ENCODE data around the gene SLC35F4. TPM values are rescaled to one million over a fixed set of nuclear protein-coding genes. Genes with fewer than 3 reads are reported as not detected.

SLC35F4 gene
- total RNA-seq, 1 donor from 2014 or later = not detected

DNA sequence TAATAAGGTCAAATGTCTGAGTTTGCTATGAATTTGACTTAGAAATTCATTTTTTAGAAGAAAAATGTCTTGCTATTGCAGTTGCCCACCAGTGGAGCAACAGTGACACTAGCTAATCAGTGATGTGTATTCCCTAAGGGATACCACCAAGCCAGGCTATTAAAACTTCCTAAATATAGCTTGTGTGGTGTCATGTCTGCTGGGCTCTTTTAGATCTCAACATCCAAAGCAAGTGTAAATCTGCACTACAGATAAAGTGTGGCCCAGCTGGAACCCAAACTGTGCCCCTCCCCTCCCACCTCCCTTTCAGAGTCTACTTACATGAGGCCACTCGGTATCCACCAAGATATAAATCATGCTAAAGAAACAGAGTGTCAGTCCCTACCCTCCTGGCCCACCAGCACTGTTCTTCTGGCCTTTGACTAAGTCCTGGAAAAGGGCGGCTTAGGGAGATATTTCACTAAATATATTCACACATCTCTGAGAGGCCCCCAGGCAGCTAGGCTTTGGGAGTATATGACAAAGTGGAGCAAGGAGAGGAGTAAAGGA lies 53.8 kb downstream of the SLC35F4 start:
- no peaks in the 10 kb centered on the region for H3K9me3 ChIP-seq
- no peaks in the 10 kb centered on the region for H3K36me3 ChIP-seq
- intact Hi-C loops (cut with DNase I) = no loop called here
- ATAC-seq = no peak
- H3K27ac ChIP-seq = no peak overlapping the region
- no peak overlapping the region for H3K4me3 ChIP-seq
- H3K27me3 ChIP-seq (ENCODE audit: low read depth) = no peaks in the 10 kb centered on the region
- no peaks in the 10 kb centered on the region for H3K4me1 ChIP-seq
- DNase-seq = no peak
- TF ChIP-seq, protein P1, sequence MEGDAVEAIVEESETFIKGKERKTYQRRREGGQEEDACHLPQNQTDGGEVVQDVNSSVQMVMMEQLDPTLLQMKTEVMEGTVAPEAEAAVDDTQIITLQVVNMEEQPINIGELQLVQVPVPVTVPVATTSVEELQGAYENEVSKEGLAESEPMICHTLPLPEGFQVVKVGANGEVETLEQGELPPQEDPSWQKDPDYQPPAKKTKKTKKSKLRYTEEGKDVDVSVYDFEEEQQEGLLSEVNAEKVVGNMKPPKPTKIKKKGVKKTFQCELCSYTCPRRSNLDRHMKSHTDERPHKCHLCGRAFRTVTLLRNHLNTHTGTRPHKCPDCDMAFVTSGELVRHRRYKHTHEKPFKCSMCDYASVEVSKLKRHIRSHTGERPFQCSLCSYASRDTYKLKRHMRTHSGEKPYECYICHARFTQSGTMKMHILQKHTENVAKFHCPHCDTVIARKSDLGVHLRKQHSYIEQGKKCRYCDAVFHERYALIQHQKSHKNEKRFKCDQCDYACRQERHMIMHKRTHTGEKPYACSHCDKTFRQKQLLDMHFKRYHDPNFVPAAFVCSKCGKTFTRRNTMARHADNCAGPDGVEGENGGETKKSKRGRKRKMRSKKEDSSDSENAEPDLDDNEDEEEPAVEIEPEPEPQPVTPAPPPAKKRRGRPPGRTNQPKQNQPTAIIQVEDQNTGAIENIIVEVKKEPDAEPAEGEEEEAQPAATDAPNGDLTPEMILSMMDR (IDR thresholded peaks at IDR 0.05) = no peak

DNA sequence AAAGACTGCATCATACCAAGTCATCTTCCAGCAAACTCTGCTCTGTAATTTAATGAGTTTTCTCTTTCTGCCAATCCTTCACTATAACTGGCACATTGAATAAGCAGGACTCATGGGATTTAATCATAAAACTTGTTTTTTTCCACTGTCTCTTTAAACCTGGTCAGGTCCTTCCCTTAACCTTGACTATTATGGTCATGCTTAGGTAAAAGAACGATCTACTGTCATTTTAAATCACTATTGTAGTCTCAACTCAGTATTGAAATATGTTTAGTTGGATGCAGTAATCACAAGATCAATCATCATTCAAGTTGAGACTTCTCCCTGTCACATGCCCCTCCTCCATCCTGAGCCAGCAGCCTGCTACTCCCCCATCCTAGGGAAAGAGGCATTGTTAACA lies 56.1 kb downstream of the SLC35F4 start:
- ATAC-seq (no peak), DNase-seq (no peak)
- Histone ChIP-seq H3K27ac (no peak overlapping the region), H3K27me3 (ENCODE audit: low read depth) (no peaks in the 10 kb centered on the region), H3K36me3 (no peaks in the 10 kb centered on the region), H3K4me3 (no peak overlapping the region), H3K9me3 (no peaks in the 10 kb centered on the region), H3K4me1 (no peaks in the 10 kb centered on the region)
- TF ChIP-seq, protein P1 (IDR thresholded peaks at IDR 0.05) = no peak
- intact Hi-C loops (cut with DNase I) = no loop called here

DNA sequence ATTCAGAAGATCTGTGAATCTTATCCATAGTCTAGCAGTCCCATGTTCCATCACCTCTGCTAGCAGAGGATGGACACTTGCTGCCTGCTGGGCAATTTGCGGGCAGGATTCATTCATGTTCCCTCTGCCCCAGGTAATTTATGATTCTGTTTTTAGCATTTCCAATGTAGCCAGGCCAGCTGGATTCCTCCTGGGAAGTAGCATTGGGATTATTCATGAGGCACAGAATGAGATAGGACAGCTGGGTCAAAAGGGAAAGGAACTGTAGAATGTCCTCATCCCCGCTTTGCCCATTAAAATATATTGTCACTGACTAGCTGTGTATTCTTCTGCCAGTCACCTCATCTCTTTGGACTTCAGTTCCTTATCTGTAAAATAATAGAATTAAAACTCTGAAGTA lies 68.7 kb downstream of the SLC35F4 start:
- intact Hi-C loops (cut with DNase I) = no loop called here
- Histone ChIP-seq H3K36me3 (no peaks in the 10 kb centered on the region), H3K27ac (no peak overlapping the region), H3K4me3 (no peak overlapping the region), H3K4me1 (no peaks in the 10 kb centered on the region), H3K9me3 (no peaks in the 10 kb centered on the region), H3K27me3 (ENCODE audit: low read depth) (no peaks in the 10 kb centered on the region)
- DNase-seq (no peak), ATAC-seq (no peak)
- TF ChIP-seq, protein P1 (IDR thresholded peaks at IDR 0.05) = no peak

DNA sequence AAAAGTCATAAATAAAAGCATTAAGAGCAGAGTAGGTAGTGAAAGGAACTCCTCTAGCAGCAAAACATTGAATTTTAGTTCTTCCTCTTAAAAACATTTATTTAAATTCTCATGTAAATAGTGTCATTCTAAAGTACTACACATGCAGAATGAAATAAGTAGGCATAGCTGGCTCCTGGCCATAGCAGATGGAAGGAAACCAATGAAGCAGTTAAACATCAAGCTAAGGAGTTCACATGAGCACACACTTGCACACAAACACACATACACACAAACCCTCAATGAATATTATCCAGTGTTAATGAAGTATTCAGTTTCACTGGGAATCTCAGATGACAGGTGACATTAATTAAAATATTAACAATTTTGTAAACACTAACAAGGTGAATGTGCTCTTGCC lies 69.3 kb downstream of the SLC35F4 start:
- Histone ChIP-seq H3K27ac (no peak overlapping the region), H3K36me3 (no peaks in the 10 kb centered on the region), H3K9me3 (no peaks in the 10 kb centered on the region), H3K27me3 (ENCODE audit: low read depth) (no peaks in the 10 kb centered on the region), H3K4me1 (no peaks in the 10 kb centered on the region), H3K4me3 (no peak overlapping the region)
- no peak for DNase-seq
- intact Hi-C loops (cut with DNase I) = no loop called here
- TF ChIP-seq, protein P1 (IDR thresholded peaks at IDR 0.05) = no peak
- no peak for ATAC-seq

DNA sequence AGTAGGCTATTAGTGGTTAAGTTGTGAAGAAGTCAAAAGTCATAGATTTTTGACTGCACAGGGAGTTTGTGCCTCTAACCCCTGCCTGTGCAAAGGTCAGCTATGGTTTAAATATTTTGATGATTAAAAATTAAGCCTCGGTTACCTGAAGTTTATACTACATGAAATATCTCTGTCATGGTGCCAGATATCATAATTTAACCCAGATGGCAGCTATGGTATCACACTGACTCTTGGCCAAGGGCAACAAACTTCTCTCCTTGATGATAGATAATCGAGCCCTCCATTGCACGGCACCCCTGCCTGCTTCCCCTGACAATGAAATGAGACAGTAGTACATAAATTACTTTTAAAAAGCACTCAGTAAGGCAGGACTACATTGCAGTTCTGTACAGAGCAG lies 80.8 kb downstream of the SLC35F4 start:
- TF ChIP-seq, protein P1 (IDR thresholded peaks at IDR 0.05) = no peak
- no peaks in the 10 kb centered on the region for H3K4me1 ChIP-seq
- no peaks in the 10 kb centered on the region for H3K9me3 ChIP-seq
- no peak for DNase-seq
- intact Hi-C loops (cut with DNase I) = no loop called here
- no peak overlapping the region for H3K27ac ChIP-seq
- no peaks in the 10 kb centered on the region for H3K27me3 ChIP-seq (ENCODE audit: low read depth)
- no peak overlapping the region for H3K4me3 ChIP-seq
- H3K36me3 ChIP-seq = no peaks in the 10 kb centered on the region
- ATAC-seq = no peak

DNA sequence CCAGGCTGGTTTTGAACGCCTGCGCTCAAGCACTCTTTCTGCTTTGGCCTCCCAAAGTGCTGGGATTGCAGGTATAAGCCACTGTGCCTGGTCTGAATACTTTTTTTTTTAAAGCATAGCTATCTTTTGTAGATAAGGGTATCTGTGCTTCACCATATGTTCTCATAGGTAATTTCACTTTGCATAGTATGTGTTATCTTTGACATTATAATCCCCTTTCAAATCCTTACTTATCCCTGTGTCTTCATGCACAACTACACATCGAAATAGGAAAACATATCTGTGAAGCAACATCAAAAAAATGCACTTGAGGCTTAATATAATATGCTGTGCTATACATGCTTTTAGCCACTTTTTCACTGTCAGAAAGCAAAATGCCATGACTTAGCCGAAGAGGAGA lies 94.1 kb downstream of the SLC35F4 start:
- ATAC-seq = no peak
- no peaks in the 10 kb centered on the region for H3K36me3 ChIP-seq
- H3K4me3 ChIP-seq = no peak overlapping the region
- DNase-seq = no peak
- no peaks in the 10 kb centered on the region for H3K4me1 ChIP-seq
- no peaks in the 10 kb centered on the region for H3K27me3 ChIP-seq (ENCODE audit: low read depth)
- TF ChIP-seq, protein P1 (IDR thresholded peaks at IDR 0.05) = no peak
- H3K9me3 ChIP-seq = no peaks in the 10 kb centered on the region
- no peak overlapping the region for H3K27ac ChIP-seq
- intact Hi-C loops (cut with DNase I) = no loop called here

Measured in lower lobe of right lung (tissue), 2 donors.